Skeletal muscle tissue (tissue), 4 donors: Measurements from ENCODE around the gene MAGI1. TPM values are rescaled to one million over a fixed set of nuclear protein-coding genes. Genes with fewer than 3 reads are reported as not detected.
"Not testable (repeated sequence)": the region's sequence is repeated elsewhere in the genome, so short reads cannot be mapped to it uniquely, and the experiment has no call there.

Experiments used
- H3K27ac ChIP-seq: one replicate; pipeline ENCODE4 v1.7.0; 2013; ENCODE audit warnings: mild to moderate bottlenecking, low read depth, low read length, inconsistent platforms
- H3K27me3 ChIP-seq, 3 donors: one replicate each; pipeline ENCODE4 v1.7.0; 2013; ENCODE audit warnings: low read length in 3 of 3; ENCODE audit not compliant: control insufficient read depth in 3 of 3, insufficient read depth in 3 of 3
- H3K36me3 ChIP-seq, 3 donors: one replicate each; pipeline ENCODE4 v1.7.0; 2013; ENCODE audit warnings: low read length in 3 of 3; ENCODE audit not compliant: control insufficient read depth in 3 of 3, insufficient read depth in 3 of 3
- H3K4me1 ChIP-seq, 3 donors: one replicate each; pipeline ENCODE4 v1.7.0; 2013; ENCODE audit warnings: low read length in 3 of 3, mild to moderate bottlenecking in 3 of 3; ENCODE audit not compliant: control insufficient read depth in 3 of 3, insufficient read depth in 3 of 3
- H3K4me3 ChIP-seq, 3 donors: one replicate each; pipeline ENCODE4 v1.7.0; 2013; ENCODE audit warnings: low read length in 3 of 3
- H3K9ac ChIP-seq, 3 donors: one replicate each; pipeline ENCODE4 v1.7.0; 2013; ENCODE audit warnings: low read length in 3 of 3, mild to moderate bottlenecking in 3 of 3, moderate library complexity in 2 of 3, low read depth in 1 of 3
- H3K9me3 ChIP-seq, 3 donors: one replicate each; pipeline ENCODE4 v1.7.0; 2013; ENCODE audit warnings: low read length in 3 of 3; ENCODE audit not compliant: control insufficient read depth in 3 of 3
- total RNA-seq: library from RNA; depleted of rRNA; stranded (reverse); fragments of >200 nt; gene quantifications from one replicate; pipeline ENCODE4 v1.2.3, GENCODE V29; 2014
- donor health status: Osteomylitis.

The MAGI1 gene
- total RNA-seq, 1 donor from 2014 or later, result 23.5 TPM

GRCh38 chr3:66029443-66029842 is 9.3 kb downstream of the MAGI1 start:
- Histone ChIP-seq H3K27me3 (no peaks in the 10 kb centered on the region), H3K4me3 (no peak overlapping the region), H3K9me3 (no peaks in the 10 kb centered on the region), H3K4me1 (peaks cover 13 to 21% (median 18%) of the 10 kb centered on the region in 3 donors), H3K9ac (no peak overlapping the region), H3K27ac (no peak overlapping the region), H3K36me3 (no peaks in the 10 kb centered on the region)

GRCh38 chr3:66029014-66029413 is 9.7 kb downstream of the MAGI1 start:
- H3K36me3 ChIP-seq, result no peaks in the 10 kb centered on the region
- H3K27ac ChIP-seq, result no peak overlapping the region
- H3K9ac ChIP-seq, result no peak overlapping the region
- no peaks in the 10 kb centered on the region for H3K9me3 ChIP-seq
- no peak overlapping the region for H3K4me3 ChIP-seq
- H3K27me3 ChIP-seq, result no peaks in the 10 kb centered on the region
- H3K4me1 ChIP-seq, result peaks cover 13 to 21% (median 18%) of the 10 kb centered on the region in 3 donors

- Histone ChIP-seq H3K36me3 (no peaks in the 10 kb centered on the region), H3K4me3 (no peak overlapping the region), H3K27me3 (no peaks in the 10 kb centered on the region), H3K4me1 (peaks cover 13 to 21% (median 18%) of the 10 kb centered on the region in 3 donors), H3K27ac (no peak overlapping the region), H3K9ac (no peak overlapping the region), H3K9me3 (no peaks in the 10 kb centered on the region)
These were observed 10.3 kb downstream of the MAGI1 start for GRCh38 chr3:66028457-66028856.

DNA sequence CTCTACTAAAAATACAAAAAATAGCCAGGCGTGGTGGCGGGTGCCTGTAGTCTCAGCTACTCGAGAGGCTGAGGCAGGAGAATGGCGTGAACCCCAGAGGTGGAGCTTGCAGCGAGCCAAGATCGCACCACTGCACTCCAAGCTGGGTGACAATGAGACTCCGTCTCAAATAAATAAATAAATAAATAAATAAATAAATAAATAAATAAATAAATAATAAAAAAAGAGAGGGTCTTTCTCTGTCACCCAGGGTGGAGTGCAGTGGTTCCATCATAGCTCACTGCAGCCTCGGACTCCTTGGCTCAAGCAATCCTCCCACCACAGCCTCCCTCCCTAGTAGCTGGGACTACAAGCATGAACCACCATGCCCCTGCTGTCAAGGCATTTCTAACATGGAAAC is 11.6 kb downstream of the MAGI1 start:
- H3K36me3 ChIP-seq, H3K9me3 ChIP-seq, H3K9ac ChIP-seq, H3K4me3 ChIP-seq, H3K27ac ChIP-seq, H3K27me3 ChIP-seq: not testable (repeated sequence)
- peaks cover 13 to 21% (median 21%) of the 10 kb centered on the region in 3 donors for H3K4me1 ChIP-seq

DNA sequence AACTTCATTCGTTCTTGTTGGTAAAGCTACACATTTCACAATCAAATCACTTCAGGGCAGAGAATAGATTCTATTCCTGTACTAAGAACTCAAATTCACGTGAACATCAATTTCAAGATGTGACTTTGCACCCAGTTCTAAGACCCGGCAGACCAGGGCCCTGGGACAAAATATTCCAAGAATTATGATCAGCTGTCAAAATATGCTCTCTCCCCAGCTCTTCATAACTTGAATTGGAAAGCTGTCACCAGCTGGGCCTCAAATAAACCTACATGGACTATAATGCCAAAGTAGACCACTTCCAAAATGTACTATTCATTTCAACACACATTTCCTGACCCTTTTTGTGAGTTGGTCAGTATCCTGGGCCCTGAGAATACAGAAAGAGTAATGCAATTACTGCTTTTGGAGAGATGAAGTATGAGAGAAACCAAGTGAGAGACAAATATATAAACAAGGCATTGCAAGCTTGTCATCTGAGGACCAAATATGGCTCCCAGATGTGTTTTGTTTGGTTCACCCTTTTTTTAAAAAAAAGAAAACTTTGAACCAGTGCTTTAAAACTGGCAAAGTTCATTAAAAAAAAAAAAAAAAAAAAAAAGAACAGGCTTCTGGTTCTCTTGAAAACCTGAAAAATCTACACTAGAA is 14.9 kb downstream of the MAGI1 start:
- Histone ChIP-seq H3K36me3 (no peaks in the 10 kb centered on the region), H3K27ac (no peak overlapping the region), H3K9me3 (no peaks in the 10 kb centered on the region), H3K4me1 (peaks cover 3 to 15% (median 5%) of the 10 kb centered on the region in 3 donors), H3K27me3 (no peaks in the 10 kb centered on the region), H3K9ac (no peak overlapping the region), H3K4me3 (no peak overlapping the region)

DNA sequence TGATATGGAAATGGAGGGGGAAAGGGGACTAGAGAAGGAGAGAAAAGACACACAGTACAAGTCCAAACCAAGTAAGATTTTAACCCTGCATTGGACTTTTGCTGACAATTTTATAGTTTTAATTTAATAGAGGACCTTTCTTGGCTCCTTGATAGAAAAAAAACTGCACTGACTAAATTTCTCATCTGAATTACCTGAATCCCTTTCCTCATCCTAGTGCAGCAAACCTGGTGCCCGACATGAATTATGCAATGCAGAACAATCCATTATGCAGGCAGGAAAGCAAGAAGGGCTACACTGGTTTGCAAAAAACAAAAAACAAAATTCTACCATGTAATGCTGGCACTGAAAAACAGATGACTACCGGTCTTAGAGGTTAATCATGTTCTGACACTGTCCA is 15.5 kb downstream of the MAGI1 start:
- Histone ChIP-seq H3K36me3 (no peaks in the 10 kb centered on the region), H3K27ac (no peak overlapping the region), H3K4me3 (no peak overlapping the region), H3K9ac (no peak overlapping the region), H3K9me3 (no peaks in the 10 kb centered on the region), H3K27me3 (no peaks in the 10 kb centered on the region), H3K4me1 (peaks cover 3 to 10% (median 4%) of the 10 kb centered on the region in 3 donors)

DNA sequence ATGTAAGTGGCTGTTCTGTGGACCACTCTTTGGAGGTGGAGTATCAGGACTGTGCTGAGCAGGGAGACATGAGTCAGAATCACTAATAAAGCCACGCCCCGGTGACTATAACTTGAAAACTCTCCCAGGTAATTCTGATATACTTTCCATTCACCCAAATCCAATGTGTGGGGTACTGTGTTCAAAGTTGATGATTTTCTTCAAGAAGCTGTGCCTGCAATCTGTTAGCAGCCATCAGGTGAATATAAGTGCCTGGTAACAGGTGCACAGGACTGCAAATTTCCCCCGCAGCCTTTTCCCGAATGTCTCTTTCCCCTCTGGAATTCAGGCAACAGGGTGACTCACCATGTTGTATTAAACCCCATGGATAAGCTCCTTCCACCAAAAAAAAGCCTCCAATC is 17.0 kb downstream of the MAGI1 start:
- Histone ChIP-seq H3K9me3 (no peaks in the 10 kb centered on the region), H3K36me3 (no peaks in the 10 kb centered on the region), H3K4me1 (peaks cover 3 to 14% (median 4%) of the 10 kb centered on the region in 3 donors), H3K27ac (no peak overlapping the region), H3K27me3 (no peaks in the 10 kb centered on the region), H3K4me3 (no peak overlapping the region), H3K9ac (no peak overlapping the region)

DNA sequence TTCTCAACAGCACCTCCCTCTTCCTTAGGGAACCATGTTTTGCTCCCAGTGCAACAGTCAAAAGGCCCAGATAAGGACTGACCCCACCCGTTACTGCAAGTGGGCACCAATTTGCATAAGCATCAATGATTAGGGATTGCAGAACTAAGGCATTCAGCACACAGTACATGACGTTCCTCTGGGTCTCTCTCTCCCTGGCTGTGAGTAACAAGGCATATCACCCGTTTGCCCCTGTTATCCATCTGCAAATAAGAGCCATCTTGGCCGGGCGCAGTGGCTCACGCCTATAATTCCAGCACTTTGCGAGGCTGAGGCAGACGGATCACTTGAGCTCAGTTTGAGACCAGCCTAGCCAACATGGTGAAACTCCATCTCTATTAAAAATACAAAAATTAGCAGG is 18.8 kb downstream of the MAGI1 start:
- Histone ChIP-seq H3K9ac (no peak overlapping the region), H3K4me3 (no peak overlapping the region), H3K27ac (no peak overlapping the region), H3K4me1 (peaks cover 3 to 19% (median 8%) of the 10 kb centered on the region in 3 donors), H3K36me3 (no peaks in the 10 kb centered on the region), H3K27me3 (no peaks in the 10 kb centered on the region), H3K9me3 (no peaks in the 10 kb centered on the region)

DNA sequence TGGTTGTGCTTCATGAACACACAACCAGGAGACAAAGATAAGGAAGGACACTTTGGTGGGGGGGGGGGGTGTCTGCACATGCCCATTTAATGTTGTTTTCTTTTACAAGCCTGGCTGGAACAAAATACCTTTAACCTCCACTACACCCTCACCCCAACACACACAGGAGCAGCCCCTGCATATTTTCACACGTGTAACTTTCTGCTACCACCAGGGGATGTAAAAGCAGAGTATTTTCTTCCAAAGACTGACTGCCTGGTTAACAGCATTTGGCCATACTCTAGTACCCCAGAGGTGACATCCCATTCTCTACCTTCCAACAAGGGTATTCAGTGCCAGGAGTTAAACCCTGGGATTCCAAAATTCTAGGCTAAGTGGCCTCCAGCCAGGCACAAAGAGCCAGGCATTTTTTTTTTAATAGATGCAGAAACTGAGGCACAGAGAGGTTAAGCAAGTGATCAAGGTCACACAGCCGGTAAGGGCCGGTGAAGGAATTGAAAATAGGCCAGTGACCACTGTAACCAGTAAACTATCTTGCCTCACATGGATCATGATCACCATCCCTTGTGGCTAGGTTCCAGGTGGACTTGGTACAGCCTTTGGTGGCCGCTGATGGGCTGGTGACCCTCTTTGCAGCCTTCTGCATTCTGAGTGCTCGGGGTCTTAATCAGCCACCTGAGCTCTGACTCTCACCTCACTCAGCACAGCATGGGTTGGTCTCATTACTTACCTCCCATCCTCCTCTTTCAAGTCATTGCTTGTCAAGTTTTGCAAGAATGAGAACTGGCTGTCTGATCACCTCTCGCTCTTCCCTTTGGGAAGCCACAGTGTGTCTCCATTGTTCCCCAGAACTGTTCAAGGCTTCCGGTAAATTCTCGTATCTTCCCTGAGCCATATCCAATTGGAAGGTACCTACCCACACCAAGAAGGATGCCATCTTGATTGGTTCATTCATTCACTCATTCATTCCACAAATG is 20.4 kb downstream of the MAGI1 start:
- Histone ChIP-seq H3K9me3 (no peaks in the 10 kb centered on the region), H3K9ac (no peak overlapping the region), H3K27ac (no peak overlapping the region), H3K4me1 (peaks cover 3 to 19% (median 11%) of the 10 kb centered on the region in 3 donors), H3K36me3 (no peaks in the 10 kb centered on the region), H3K4me3 (no peak overlapping the region), H3K27me3 (no peaks in the 10 kb centered on the region)

DNA sequence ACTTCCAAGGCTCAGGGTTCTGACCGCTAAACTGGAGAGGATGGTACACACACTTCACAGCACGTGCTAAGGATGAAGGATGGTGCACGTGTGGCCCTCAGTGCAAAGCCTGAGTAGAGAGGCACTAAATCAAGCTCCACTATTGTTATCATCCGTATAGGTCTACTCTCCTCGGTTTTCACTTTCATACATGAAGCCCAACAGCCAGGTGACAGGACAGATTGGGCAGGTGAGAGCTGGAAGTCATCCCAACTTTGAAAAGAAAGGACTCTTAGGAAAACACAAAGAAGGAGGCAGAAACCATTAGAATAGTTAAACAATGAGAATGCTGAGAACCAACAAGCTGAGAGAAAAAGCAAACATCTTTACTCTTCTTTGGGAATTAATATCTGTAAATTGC is 21.1 kb downstream of the MAGI1 start:
- Histone ChIP-seq H3K36me3 (no peaks in the 10 kb centered on the region), H3K27me3 (no peaks in the 10 kb centered on the region), H3K27ac (no peak overlapping the region), H3K9ac (no peak overlapping the region), H3K4me1 (peaks cover 3 to 16% (median 11%) of the 10 kb centered on the region in 3 donors), H3K4me3 (no peak overlapping the region), H3K9me3 (no peaks in the 10 kb centered on the region)
